HG03432 (cell line): ENCODE measurements around the gene CMYA5.

Experiments used
- ATAC-seq: cut with Tn5 transposase; IDR thresholded peaks from one replicate; pipeline ENCODE4 v1.9.1; 2021; ENCODE audit warnings: mild to moderate bottlenecking, moderate library complexity; ENCODE audit not compliant: unreplicated experiment

Gene CMYA5

DNA sequence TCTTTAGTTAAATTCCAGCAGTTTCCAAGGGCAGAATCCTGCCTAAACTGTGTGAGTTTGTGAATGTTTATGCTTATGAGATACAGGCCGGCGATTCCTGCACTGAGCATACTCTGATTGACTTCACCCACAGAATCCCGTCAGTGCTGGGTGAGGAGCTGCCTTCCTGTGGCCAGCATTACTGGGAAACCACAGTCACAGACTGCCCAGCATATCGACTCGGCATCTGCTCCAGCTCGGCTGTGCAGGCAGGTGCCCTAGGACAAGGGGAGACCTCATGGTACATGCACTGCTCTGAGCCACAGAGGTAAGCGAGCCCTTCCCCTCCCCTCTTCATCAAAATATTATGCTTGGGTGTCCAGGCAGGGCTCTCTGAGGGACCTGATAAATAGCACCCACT lies 103.7 kb downstream of the CMYA5 start:
- no peak for ATAC-seq

DNA sequence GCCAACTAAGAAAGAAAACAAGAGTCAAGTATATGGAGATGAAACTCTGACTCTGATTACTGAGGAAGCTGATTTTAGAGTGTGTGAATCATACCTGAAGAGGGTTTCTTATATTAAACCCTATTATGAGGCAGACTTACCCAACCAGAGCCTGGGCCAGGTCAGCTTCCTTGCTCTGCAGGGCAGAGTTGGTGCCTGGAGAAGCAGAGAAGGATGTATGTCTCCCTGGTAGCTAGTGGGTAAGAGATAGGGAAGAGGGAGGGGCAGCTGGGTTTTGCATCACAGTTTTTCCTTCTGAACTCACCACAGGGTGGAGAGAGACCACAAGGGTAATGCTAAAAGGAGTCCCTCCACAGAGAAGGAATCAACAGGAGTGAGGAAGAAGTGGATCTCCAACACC lies 104.1 kb downstream of the CMYA5 start:
- no peak for ATAC-seq

DNA sequence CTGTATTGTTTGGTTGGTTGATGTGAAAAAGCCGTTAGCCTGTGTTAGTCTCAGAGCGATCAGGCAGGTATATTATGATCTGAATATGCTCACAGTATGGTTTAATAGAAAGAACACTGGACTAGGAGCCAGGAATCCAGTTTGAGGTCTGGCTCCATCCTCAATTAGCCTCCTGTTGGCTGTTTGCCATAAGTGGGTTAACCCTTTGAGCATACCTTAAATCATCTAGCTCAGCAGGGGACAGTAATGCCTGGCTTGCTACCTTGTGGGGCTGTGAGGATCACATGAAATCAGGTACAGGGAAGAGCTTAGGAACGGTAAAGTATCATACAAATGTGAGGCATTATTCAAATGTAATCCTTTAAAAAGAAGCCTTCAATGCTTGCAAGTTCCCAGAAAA lies 104.7 kb downstream of the CMYA5 start:
- no peak for ATAC-seq

DNA sequence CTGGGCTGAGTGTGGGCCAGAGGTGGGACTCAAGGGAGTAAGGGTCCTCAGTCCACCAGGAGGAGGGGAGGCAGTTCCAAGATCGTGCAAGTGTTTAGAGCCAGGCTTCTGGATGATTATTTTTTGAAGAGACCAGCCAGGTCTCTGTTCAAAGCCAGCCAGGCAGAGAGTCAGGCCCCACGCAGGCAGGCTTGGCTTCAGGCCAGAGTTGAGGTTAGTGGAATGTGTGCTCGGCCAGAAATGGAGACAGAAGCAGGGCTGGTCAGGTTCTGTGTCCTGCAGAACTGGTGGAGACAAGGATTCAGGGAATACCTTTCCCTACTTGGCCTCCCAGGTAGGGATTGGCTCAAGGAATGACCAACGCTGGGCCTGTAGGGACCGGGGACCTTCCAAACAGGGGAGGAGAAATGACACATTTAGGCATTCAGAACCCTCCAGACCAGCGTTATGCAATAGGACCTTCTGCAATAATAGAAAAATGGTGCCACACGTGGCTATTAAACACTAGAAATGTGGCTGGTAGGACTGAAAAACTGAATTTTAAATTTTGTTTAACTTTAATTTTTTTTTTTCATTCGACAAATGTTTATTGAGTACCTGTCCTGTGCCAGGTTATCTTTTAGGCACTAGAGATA lies 106.2 kb downstream of the CMYA5 start:
- ATAC-seq, result no peak

DNA sequence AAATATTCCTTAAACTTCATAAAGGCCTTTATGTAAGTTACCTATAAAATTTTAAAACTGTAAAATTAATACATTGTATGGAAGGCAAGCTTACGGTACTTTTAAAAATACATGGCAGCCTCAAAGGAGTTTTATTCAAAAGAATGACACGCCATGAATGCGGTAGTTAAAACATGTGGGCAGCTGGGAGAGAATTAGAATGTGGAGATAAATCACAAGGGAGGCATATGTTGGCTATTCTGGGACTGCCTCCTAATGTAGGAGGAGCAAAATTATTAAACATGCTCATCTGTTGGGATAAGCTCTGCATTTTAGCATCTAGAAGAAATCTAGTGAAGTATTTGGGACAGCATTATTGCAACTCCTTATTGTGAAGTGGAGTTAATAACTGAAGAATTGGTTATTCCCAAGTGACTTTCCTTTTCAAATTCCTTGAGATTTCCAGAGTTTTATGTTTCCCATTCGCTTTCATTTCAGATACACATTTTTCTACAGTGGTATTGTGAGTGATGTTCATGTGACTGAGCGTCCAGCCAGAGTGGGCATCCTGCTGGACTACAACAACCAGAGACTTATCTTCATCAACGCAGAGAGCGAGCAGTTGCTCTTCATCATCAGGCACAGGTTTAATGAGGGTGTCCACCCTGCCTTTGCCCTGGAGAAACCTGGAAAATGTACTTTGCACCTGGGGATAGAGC lies 109.4 kb downstream of the CMYA5 start:
- ATAC-seq, result no peak

DNA sequence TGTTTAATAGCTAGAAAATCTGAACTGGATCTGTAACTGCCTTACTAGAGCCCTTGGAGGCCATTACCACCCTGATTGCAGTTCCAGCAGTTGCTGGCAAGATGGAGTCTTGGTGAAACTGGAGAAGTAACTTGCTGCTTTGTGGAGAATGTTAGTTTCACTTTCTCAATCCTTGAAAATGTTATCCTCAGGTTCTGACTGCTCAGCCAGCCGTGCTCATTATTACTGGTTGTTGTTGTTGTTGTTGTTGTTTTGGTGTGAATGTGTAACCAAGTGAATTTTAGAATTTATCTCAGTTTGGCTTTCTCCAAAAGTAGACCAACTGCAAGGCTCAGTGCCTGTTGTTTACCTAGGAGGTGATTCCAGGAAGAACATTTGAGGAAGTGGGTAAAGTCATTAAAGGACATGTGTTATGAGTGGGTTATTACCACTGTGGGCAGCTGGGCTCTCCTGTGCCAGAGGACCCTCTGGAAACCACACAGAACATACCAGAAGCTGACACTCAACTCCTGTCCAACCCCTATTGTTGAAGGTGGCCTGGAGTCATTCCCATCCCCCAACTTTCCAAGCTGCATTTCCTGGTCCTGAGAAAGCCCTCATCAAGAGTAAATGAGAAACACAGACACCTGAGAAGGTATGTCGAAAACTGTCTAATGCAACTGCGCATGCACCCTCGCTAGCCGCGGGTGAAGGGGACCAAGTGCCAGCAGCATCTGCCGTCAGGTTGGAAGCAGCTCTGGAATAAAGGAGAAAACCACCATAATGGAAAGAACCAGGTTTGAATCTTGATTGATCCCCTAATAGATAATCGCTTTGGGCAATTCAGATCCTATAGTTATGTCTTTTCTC lies 111.6 kb downstream of the CMYA5 start:
- no peak for ATAC-seq

DNA sequence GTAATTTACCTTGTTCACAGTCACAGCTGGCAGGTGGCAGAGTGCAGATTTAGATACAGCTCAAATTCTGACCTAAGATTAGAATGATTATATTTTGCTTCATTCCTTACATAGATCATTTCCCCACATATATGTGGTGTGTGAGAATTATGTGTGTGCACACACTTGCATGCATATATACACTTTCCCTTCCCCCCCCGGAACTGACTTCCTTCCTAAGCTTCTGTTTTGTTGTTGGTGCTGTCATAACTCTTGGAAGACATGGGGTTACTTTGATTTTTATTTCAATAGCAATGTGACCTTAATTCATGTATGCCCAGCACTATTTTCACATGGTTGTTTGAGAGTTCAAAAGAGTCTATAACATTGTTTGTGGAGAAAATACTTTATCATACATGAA lies 112.8 kb downstream of the CMYA5 start:
- no peak for ATAC-seq

DNA sequence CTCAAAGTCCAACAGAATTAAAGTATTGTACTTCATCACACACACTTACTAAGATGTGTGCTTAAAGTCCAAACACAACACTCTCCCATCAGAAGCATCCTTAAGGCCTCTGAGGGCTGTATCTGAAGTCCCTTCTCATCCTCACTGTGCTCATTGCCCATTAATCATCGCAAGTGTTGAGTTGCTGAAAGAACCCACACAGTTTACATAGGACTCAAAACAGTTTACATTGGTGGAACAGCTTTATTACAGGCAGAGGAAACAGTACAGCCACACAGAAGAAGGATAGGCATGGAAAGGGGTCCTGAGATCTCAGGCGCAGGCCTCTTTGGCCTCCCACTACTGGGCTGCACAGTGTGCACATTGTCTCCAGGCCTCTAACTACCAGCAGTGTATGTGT lies 113.4 kb downstream of the CMYA5 start:
- ATAC-seq, result no peak

DNA sequence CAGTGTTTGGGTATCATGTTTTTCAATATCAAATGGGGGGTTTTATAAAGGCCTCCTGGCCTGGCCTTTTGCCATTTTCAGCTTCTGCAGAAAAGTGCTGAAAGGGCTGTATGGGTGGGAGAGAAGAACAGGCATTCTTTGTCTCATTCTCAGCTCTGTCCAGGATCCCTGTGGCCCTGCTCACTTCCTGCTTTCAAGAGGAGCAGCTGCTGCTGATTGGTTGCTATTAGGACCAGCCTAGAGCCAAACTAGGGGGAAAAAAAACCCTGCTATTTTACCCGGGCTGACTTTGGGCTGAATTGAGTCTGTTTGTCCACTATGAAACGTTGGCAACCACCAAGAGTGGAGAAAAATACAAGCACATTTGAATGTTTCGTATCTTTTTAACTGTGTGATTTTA lies 117.1 kb downstream of the CMYA5 start:
- no peak for ATAC-seq

DNA sequence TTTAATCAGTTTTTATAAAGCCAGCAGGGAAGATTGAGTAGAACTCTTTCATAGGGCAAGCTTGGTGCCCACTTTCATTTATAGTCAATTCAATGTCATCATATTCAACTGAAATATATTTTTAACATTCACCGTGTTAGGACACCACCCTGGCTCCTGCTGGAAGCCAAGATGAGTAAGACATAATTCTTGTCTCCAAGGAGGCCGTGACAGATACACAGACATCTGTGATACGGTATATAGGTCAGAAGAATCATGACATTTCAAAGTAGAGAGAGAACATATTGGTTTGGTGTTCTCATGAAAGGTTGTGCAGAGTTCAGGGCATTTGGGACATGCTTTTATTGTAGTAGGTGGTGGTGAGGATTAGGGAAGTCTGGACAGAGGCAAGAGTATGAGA lies 120.1 kb downstream of the CMYA5 start:
- ATAC-seq, result no peak

DNA sequence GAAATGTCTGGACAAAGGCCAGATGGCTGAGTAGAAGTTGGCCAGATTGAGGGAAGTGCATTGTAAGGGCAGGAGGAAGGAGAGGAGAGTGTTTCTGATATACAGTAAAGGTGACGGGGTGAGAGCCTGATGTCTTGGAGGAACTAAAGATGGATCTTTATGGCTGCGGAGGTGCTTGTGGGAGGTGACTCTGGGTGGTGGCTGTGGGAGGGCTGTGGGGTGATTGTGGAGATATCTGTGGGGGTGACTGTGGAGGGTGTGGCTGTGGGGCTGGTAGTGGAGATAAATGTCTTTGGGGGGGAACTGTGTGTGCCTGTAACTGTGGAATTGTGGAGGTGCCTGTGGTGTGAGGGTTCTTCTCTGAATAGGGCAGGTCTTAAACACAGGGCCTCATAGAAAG lies 121.4 kb downstream of the CMYA5 start:
- no peak for ATAC-seq

DNA sequence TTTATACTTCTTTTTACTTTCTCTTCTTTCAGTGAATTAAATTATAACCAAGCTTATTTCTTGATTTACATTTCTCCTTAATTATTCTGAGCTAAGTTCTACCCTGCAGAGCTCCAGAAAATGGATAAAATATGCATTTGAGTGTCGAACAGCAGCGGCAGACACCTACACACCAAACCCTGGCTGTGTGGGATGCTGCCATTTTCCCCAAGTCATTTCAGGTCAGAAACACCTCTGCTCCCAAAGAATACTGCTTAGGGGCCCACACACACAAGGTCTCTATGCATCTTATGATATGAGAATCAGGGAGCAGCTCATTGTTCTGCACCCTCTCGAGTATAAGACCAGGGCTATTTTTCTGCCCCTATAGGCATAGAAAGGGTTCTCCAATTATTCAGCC lies 122.3 kb downstream of the CMYA5 start:
- ATAC-seq, result no peak

DNA sequence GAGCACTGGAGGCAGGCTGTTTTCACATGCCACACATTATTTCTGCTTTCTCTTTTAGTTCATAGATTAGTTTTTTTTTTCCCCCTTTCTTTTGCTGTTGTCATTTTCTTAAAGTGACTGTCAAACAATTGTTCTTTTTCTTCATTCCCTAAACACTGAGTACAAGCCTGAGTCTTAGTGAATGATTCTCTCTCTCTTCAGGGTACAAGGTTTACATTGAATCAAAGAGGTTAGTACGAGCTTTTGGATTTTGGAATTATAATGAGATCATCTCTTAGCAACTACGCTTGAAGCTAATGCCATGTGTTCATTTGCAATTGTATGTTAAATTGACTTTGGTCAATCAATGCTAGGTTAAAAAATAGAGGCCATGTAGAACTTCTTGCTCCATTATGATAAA lies 125.1 kb downstream of the CMYA5 start:
- no peak for ATAC-seq

DNA sequence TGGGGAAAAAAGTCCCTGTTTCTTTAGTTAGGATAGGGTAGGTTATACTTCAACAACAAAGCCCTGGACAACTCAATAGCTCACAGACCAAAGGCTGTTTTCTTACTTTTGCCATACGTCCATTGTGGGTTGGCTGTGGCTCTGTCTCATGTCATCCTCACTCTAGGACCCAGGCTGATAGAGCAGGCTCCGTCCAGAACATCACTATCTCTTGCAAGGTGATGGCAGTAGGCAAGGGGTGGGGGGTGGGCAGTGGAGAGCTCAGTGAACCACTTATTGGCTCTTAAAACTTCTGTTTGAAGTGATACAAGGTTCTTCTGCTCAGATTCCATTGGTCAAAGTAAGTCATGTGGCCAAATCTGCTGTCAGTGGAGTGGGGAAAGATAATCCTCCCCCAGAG lies 126.4 kb downstream of the CMYA5 start:
- ATAC-seq, result no peak

DNA sequence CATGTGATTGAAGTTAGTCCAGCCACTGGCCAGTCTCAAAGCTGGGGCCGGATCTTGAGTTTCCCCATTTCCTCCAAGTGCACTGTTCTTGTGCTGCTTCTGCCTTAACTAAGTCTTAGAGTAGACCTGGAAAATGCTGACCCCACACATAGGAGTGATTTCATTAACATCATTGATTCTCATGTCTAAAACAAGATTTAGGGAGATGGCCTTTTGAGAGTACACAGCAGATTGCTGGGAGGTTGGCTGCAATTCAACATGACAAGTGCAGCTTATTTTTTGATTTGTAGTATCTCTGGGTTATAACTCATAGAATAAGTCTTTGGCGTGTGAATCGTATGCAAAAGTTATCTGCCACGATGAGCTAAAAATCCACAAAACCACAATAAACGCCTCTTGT lies 131.0 kb downstream of the CMYA5 start:
- no peak for ATAC-seq

DNA sequence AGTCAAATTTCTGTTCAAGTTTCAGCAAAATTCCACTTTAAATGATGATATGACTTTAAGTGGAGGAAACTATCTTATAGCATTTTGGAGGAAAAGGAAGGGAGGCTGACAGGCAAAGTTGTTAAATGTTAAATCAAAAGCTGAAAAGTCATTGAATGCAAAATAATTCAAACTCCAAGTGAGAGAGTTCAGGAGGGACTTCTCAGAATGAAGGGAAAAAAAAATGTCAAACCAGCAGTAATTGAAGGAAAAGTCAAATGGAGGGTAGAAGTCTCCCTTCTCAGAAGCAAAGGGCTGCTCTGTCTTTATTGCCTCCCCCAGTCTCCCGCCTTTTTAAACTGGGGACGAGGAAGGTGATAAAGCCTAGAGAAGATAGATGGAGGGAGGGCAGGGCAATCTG lies 134.8 kb downstream of the CMYA5 start:
- no peak for ATAC-seq

DNA sequence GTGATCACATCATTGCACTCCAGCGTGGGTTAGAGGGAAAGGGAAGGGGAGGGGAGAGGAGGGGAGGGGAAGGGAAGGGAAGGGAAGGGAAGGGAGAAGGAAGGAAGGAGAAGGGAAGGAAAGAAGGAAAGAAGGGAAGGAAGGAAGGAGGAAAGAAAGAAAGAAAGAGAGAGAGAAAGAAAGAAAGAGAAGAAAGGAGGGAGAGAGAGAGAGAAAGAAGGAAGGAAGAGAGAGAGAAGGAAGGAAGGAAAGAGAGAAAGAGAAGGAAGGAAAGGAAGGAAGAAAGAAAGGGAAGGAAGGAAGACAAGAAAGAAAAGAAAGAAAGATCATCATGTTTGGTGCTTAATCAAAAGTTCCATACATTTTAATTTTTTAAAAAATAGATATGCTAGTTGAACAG lies 136.2 kb downstream of the CMYA5 start:
- ATAC-seq, result no peak

DNA sequence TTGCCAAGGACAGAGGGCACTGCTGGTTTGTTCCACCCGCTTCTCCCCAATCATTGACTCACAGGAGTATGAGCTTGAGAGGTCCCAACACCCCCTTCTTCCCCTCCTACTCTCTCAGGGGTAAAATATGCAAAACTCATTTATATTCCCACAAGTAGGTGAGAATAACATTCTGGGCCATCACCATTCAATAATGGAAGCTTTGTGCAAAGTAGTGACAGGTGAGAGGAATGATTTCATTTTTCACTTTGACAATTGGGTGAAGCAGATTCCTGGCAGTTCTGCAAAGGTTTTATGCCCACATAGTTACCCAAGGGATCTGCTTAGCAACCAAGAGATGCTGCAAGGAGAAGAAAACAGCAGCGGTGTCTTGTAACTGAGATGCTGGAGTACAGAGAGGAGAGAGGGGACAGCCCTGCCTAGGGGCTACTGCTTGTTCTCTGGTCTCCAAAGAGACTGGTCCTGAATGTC lies 137.6 kb downstream of the CMYA5 start:
- no peak for ATAC-seq

DNA sequence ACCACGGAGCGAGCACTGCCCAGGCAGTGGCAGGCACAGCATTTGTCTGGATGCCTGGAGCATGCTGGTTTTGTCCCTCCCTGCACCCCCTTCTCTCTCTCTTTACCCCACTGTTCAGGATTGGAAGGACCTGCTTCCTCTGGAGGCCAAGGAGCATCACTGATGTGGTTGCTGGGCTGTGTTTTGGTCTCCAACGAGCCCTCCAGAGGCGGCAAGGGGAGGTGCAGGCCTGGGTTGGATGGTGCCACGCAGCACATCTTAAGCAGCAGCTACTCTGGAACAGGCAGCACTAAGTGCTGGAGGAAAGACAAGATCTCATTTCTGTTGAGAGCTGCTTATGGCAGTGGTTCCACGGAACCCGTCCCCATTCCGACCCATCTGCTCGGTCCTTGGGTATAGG lies 139.6 kb downstream of the CMYA5 start:
- no peak for ATAC-seq

DNA sequence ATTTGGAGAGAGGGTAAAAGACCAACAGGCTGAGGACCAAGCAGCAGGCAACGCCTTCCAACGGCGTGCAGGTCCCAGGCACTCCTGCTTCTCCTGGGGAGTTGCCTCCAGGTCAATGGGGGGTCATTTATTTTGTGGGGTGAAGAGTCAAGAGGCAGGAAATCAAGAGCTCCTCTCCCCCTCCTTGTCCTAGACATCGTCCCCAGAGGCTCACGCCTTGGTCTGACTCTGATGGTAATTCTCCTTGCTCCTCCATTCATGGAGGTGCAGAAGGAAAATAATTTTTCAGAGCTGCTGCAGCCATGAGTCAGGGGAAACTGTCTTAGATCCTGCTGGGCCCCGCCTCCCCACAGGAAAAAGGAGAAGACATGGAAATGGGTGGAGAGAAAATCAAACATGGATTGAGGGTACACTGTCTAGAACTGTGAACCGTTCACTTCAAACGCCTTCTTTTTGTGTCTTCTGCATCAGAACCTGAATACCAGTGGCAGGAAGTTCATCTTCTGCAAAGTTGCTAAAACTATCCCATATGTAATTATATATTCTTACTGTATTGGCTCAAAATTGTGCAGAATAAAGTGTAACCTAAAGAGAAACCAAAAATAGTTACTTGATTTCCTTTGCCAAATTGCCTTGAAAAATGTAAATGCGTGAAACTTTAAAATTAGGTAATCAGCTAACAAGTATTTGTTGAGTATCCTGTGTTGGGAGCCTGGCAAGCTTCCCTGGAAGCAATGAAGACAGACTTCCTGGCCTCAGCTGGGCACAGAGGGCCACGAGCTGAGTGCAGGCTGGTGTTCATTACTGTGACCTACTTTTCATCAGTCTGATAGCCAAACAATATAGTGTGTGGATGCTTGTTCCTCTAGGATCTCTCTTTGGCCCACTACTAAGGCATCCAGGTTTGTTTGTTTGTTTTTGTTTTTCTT lies 142.0 kb downstream of the CMYA5 start:
- ATAC-seq, result no peak

DNA sequence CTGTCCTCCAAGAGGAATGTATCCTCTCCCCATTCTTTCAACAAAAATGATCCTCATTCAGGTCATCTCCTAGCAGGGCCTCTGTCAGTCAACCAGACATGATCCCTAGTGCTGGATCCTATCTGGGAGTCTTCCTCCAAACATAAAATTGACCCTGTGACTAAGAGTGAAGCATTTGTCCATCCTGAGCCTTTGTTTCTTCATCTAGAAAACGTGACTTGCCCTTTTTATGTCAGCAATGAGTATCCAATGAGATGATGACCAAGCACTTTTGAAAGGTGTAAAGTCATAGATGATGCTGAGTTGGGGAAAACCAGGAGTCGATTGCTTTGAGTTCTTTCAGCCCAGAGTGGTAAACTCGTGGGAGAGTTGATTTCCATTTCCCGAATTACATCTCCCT lies 143.3 kb downstream of the CMYA5 start:
- ATAC-seq, result no peak
